SU-DHL-6 (cell line): ENCODE measurements around the gene VPS13D.
A peak's percentile ranks its signal among the peaks of the same experiment; 100 is the strongest.

Experiments used
- H2AFZ ChIP-seq: fragments of 200-600 bp; sonication (generic); 2 replicates; pipeline ENCODE4 v1.6.1; 2014; ENCODE audit warnings: low read depth, mild to moderate bottlenecking, moderate library complexity, mixed read lengths, antibody characterized with exemption, low read length; ENCODE audit not compliant: severe bottlenecking
- H3F3A ChIP-seq: fragments of 200-600 bp; shearing (Covaris generic); 2 replicates; pipeline ENCODE4 v1.6.0; 2016; ENCODE audit warnings: antibody characterized with exemption, mild to moderate bottlenecking; ENCODE audit not compliant: insufficient read depth
- H3K27ac ChIP-seq: fragments of 200-600 bp; sonication (generic); 2 replicates; pipeline ENCODE4 v1.5.1; 2016; ENCODE audit warnings: low read depth, mild to moderate bottlenecking, low read length, moderate library complexity, mixed read lengths
- H3K27me3 ChIP-seq: fragments of 200-600 bp; sonication (generic), shearing (Covaris generic); 2 replicates; pipeline ENCODE4 v1.6.0; 2014; ENCODE audit warnings: mild to moderate bottlenecking, low read length
- H3K36me3 ChIP-seq: fragments of 200-600 bp; sonication (generic); 2 replicates; pipeline ENCODE4 v1.6.1; 2014; ENCODE audit warnings: mild to moderate bottlenecking, low read length, mixed read lengths
- H3K4me2 ChIP-seq: fragments of 300-600, 200-600 bp; shearing (Covaris generic), sonication (generic); 2 replicates; pipeline ENCODE4 v1.6.0; 2014; ENCODE audit warnings: low read length, low read depth, mild to moderate bottlenecking; ENCODE audit not compliant: poor library complexity, severe bottlenecking
- H3K4me3 ChIP-seq: fragments of 200-600 bp; sonication (generic); 2 replicates; pipeline ENCODE4 v1.5.1; 2014; ENCODE audit warnings: antibody characterized with exemption, low read length, mild to moderate bottlenecking, mixed read lengths; ENCODE audit not compliant: insufficient read depth, poor library complexity, severe bottlenecking
- H3K79me2 ChIP-seq: fragments of 200-600 bp; sonication (generic); 2 replicates; pipeline ENCODE4 v1.6.1; 2014; ENCODE audit warnings: mild to moderate bottlenecking, low read length, moderate library complexity; ENCODE audit not compliant: insufficient read depth
- H3K9ac ChIP-seq: fragments of 200-600 bp; sonication (generic); 2 replicates; pipeline ENCODE4 v1.7.0; 2014; ENCODE audit warnings: mild to moderate bottlenecking, low read length
- H3K9me2 ChIP-seq: fragments of 200-600 bp; sonication (generic); replicated peaks from 2 replicates; pipeline ENCODE4 v1.6.1; 2014; ENCODE audit warnings: low read length; ENCODE audit not compliant: insufficient read depth
- H3K9me3 ChIP-seq: fragments of 200-600 bp; sonication (generic); 2 replicates; pipeline ENCODE4 v1.6.1; 2014; ENCODE audit warnings: low read length, mixed read lengths; ENCODE audit not compliant: insufficient read depth
- H4K20me1 ChIP-seq: fragments of 200-600 bp; sonication (generic); 2 replicates; pipeline ENCODE4 v1.6.1; 2014; ENCODE audit warnings: low read depth, mild to moderate bottlenecking, antibody characterized with exemption, low read length, moderate library complexity, mixed read lengths
- CTCF ChIP-seq: fragments of 200-600 bp; sonication (generic); IDR thresholded peaks from one replicate; pipeline ENCODE4 v1.5.1; 2017; ENCODE audit warnings: antibody characterized with exemption, mild to moderate bottlenecking, low read length, moderate library complexity; ENCODE audit not compliant: insufficient read depth, poor library complexity, severe bottlenecking
- EZH2phosphoT487 ChIP-seq: fragments of 200-600 bp; sonication (generic), shearing (Covaris generic); conservative IDR thresholded peaks from 2 replicates; pipeline ENCODE4 v1.6.1; 2018; ENCODE audit warnings: mild to moderate bottlenecking, antibody characterized with exemption, low read length, moderate library complexity, mixed read lengths

The VPS13D gene

GRCh38 chr1:12228979-12229378 is 851 bp upstream of the VPS13D start:
- no peak overlapping the region for H3K4me2 ChIP-seq
- no peaks in the 10 kb centered on the region for H3K27me3 ChIP-seq
- no peaks in the 10 kb centered on the region for H3K9me3 ChIP-seq
- no peaks in the 10 kb centered on the region for H3K79me2 ChIP-seq
- no peaks in the 10 kb centered on the region for H3F3A ChIP-seq
- TF ChIP-seq EZH2phosphoT487 (no peak), CTCF (no peak)
- no peak overlapping the region for H3K27ac ChIP-seq
- no peaks in the 10 kb centered on the region for H3K36me3 ChIP-seq
- H3K4me3 ChIP-seq: no peak overlapping the region
- H3K9ac ChIP-seq: no peak overlapping the region
- H3K9me2 ChIP-seq: no peaks in the 10 kb centered on the region
- H4K20me1 ChIP-seq: no peaks in the 10 kb centered on the region
- H2AFZ ChIP-seq: no peak overlapping the region

- Histone ChIP-seq H2AFZ (no peak overlapping the region), H3K9ac (no peak overlapping the region)
Observed at GRCh38 chr1:12229386-12229834, 420 bp upstream of the VPS13D start.

GRCh38 chr1:12230549-12231275 is 882 bp downstream of the VPS13D start:
- H3K4me3 ChIP-seq: peak overlapping the region; percentile 92
- no peaks in the 10 kb centered on the region for H4K20me1 ChIP-seq
- no peaks in the 10 kb centered on the region for H3K79me2 ChIP-seq
- H2AFZ ChIP-seq: peak overlapping the region; percentile 83
- H3K9me3 ChIP-seq: no peaks in the 10 kb centered on the region
- no peak overlapping the region for H3K27ac ChIP-seq
- no peaks in the 10 kb centered on the region for H3F3A ChIP-seq
- no peaks in the 10 kb centered on the region for H3K9me2 ChIP-seq
- peak overlapping the region; percentile 87 for H3K9ac ChIP-seq
- H3K36me3 ChIP-seq: no peaks in the 10 kb centered on the region
- peak overlapping the region; percentile 89 for H3K4me2 ChIP-seq
- no peaks in the 10 kb centered on the region for H3K27me3 ChIP-seq
- no peak for TF ChIP-seq CTCF
- TF ChIP-seq EZH2phosphoT487: no peak

More at GRCh38 chr1:12229386-12229834, 420 bp upstream of the VPS13D start:
- H3F3A ChIP-seq: no peaks in the 10 kb centered on the region
- no peaks in the 10 kb centered on the region for H3K9me2 ChIP-seq
- no peaks in the 10 kb centered on the region for H3K27me3 ChIP-seq
- H3K4me2 ChIP-seq: no peak overlapping the region
- H3K4me3 ChIP-seq: no peak overlapping the region
- no peaks in the 10 kb centered on the region for H3K36me3 ChIP-seq
- no peaks in the 10 kb centered on the region for H3K9me3 ChIP-seq
- no peak for TF ChIP-seq CTCF
- no peak for TF ChIP-seq EZH2phosphoT487
- H3K27ac ChIP-seq: no peak overlapping the region
- no peaks in the 10 kb centered on the region for H3K79me2 ChIP-seq
- H4K20me1 ChIP-seq: no peaks in the 10 kb centered on the region
